ENCODE data around the gene FBLN1.

DNA sequence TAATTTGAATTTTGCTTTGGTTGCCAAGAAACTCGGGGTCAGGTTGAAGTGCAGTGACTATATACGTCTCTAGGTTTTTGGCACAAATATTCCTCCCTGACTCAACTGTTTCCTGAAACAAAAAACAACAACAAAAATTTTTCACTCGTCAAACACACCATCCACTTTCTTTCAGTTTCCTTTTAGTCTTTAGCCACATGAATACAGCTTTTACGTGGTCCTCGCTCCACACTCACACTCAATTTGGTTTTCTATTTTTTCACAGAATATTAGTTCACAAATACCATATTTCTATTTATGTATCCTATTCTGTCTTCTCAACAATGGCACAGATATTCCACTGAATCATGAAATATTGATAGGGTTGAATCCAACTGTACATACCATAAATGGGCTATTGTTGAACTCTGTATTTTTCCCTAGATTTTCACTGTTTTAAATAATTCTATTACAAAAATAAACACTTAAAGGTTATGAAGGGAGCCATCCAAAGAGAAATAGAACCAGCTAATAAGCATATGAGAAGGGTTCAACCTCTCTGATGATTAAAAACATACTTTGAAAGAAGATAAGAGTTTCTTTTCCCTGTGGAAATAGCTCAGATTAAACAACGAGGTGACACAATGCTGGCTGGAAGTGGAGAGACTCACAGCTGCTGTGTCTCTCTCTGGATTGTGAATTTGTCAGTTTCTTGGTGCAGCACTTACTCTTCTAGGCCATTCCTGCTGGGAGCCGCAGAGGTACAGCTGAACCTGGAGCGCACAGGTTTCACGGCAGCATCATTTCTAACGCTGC, 5.1 kb upstream of the FBLN1 start:
- TF ChIP-seq, protein P1, sequence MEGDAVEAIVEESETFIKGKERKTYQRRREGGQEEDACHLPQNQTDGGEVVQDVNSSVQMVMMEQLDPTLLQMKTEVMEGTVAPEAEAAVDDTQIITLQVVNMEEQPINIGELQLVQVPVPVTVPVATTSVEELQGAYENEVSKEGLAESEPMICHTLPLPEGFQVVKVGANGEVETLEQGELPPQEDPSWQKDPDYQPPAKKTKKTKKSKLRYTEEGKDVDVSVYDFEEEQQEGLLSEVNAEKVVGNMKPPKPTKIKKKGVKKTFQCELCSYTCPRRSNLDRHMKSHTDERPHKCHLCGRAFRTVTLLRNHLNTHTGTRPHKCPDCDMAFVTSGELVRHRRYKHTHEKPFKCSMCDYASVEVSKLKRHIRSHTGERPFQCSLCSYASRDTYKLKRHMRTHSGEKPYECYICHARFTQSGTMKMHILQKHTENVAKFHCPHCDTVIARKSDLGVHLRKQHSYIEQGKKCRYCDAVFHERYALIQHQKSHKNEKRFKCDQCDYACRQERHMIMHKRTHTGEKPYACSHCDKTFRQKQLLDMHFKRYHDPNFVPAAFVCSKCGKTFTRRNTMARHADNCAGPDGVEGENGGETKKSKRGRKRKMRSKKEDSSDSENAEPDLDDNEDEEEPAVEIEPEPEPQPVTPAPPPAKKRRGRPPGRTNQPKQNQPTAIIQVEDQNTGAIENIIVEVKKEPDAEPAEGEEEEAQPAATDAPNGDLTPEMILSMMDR (IDR thresholded peaks at IDR 0.05; ENCODE audit: poor library complexity, severe bottlenecking): no peak
- TF ChIP-seq RAD21 (conservative IDR thresholded peaks at IDR 0.05) (no peak), EZH2 (IDR thresholded peaks at IDR 0.05; ENCODE audit: borderline replicate concordance, insufficient read depth, low read length, poor library complexity, severe bottlenecking) (no peak), MXI1 (conservative IDR thresholded peaks at IDR 0.05; ENCODE audit: poor library complexity, severe bottlenecking) (no peak), POLR2AphosphoS5 (IDR thresholded peaks at IDR 0.05) (no peak), TAF1 (IDR thresholded peaks at IDR 0.05; ENCODE audit: low read depth) (no peak)
- TF ChIP-seq, protein P2, sequence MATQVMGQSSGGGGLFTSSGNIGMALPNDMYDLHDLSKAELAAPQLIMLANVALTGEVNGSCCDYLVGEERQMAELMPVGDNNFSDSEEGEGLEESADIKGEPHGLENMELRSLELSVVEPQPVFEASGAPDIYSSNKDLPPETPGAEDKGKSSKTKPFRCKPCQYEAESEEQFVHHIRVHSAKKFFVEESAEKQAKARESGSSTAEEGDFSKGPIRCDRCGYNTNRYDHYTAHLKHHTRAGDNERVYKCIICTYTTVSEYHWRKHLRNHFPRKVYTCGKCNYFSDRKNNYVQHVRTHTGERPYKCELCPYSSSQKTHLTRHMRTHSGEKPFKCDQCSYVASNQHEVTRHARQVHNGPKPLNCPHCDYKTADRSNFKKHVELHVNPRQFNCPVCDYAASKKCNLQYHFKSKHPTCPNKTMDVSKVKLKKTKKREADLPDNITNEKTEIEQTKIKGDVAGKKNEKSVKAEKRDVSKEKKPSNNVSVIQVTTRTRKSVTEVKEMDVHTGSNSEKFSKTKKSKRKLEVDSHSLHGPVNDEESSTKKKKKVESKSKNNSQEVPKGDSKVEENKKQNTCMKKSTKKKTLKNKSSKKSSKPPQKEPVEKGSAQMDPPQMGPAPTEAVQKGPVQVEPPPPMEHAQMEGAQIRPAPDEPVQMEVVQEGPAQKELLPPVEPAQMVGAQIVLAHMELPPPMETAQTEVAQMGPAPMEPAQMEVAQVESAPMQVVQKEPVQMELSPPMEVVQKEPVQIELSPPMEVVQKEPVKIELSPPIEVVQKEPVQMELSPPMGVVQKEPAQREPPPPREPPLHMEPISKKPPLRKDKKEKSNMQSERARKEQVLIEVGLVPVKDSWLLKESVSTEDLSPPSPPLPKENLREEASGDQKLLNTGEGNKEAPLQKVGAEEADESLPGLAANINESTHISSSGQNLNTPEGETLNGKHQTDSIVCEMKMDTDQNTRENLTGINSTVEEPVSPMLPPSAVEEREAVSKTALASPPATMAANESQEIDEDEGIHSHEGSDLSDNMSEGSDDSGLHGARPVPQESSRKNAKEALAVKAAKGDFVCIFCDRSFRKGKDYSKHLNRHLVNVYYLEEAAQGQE (IDR thresholded peaks at IDR 0.05; ENCODE audit: borderline replicate concordance): no peak

All from neural cell (in vitro differentiated cells).